NCI-H2227 treated with DMSO at 0.1 percent for 48 hours (cell line): ENCODE data around the gene IGDCC3.

ENCODE experiments used
- DNase-seq: peaks from one replicate; lab custom pipeline; 2025; lab: John Stamatoyannopoulos, UW

IGDCC3 gene

GRCh38 chr15:65377976-65378366 lies at the start of gene IGDCC3:
Gene IGDCC3, minus strand, starts transcription at chr15:65378002. Its CDS starts 214 bp downstream, at chr15:65377788.
- DNase-seq, result no peak

GRCh38 chr15:65426216-65426853 lies 48.5 kb upstream of the IGDCC3 start:
- no peak for DNase-seq

GRCh38 chr15:65424683-65425082 lies 46.9 kb upstream of the IGDCC3 start:
- DNase-seq, result no peak

- DNase-seq, result no peak
Observed at GRCh38 chr15:65423976-65424679, 46.3 kb upstream of the IGDCC3 start.

GRCh38 chr15:65423150-65423975 lies 45.6 kb upstream of the IGDCC3 start:
- no peak for DNase-seq

GRCh38 chr15:65421360-65422215 lies 43.8 kb upstream of the IGDCC3 start:
- peak; percentile 16 for DNase-seq

GRCh38 chr15:65420975-65421359 lies 43.2 kb upstream of the IGDCC3 start:
- no peak for DNase-seq

- no peak for DNase-seq
Observed at GRCh38 chr15:65418596-65418995, 40.8 kb upstream of the IGDCC3 start.

- DNase-seq, result no peak
Observed at GRCh38 chr15:65416845-65417416, 39.1 kb upstream of the IGDCC3 start.

- DNase-seq, result peak; percentile 28
Observed at GRCh38 chr15:65414841-65415621, 37.2 kb upstream of the IGDCC3 start.

GRCh38 chr15:65413760-65414144 lies 36.0 kb upstream of the IGDCC3 start:
- no peak for DNase-seq

- DNase-seq, result no peak
Observed at GRCh38 chr15:65413051-65413759, 35.4 kb upstream of the IGDCC3 start.

GRCh38 chr15:65412556-65412955 lies 34.8 kb upstream of the IGDCC3 start:
- no peak for DNase-seq

GRCh38 chr15:65411465-65412071 lies 33.8 kb upstream of the IGDCC3 start:
- no peak for DNase-seq

GRCh38 chr15:65410972-65411371 lies 33.2 kb upstream of the IGDCC3 start:
- no peak for DNase-seq

GRCh38 chr15:65410036-65410435 lies 32.2 kb upstream of the IGDCC3 start:
- no peak for DNase-seq

- no peak for DNase-seq
Observed at GRCh38 chr15:65409036-65409631, 31.3 kb upstream of the IGDCC3 start.

- DNase-seq, result no peak
Observed at GRCh38 chr15:65408324-65409035, 30.7 kb upstream of the IGDCC3 start.
